ENCODE measurements around the gene ATP5F1D.

Gene ATP5F1D

GRCh38 chr19:1287354-1288225 lies 46.0 kb downstream of the ATP5F1D start:
- H3K27ac ChIP-seq: no peak overlapping the region
- no peaks in the 10 kb centered on the region for H3K27me3 ChIP-seq (ENCODE audit: insufficient read depth, low read depth, severe bottlenecking)
- H3K9me3 ChIP-seq (ENCODE audit: severe bottlenecking): no peaks in the 10 kb centered on the region
- no peak for DNase-seq
- no peak overlapping the region for H3K4me3 ChIP-seq (ENCODE audit: low read depth, low read length)
- TF ChIP-seq CTCF (IDR thresholded peaks at IDR 0.05; ENCODE audit: low read depth, low read length): no peak
- H3K36me3 ChIP-seq: peaks cover 5% of the 10 kb centered on the region; the same call in 1 of the 2 replicates

GRCh38 chr19:1288226-1288612 lies 46.7 kb downstream of the ATP5F1D start:
- Histone ChIP-seq H3K4me3 (ENCODE audit: low read depth, low read length) (no peak overlapping the region), H3K27ac (no peak overlapping the region), H3K27me3 (ENCODE audit: insufficient read depth, low read depth, severe bottlenecking) (no peaks in the 10 kb centered on the region), H3K9me3 (ENCODE audit: severe bottlenecking) (no peaks in the 10 kb centered on the region), H3K36me3 (peaks cover 5% of the 10 kb centered on the region; the same call in 1 of the 2 replicates)
- no peak for TF ChIP-seq CTCF (IDR thresholded peaks at IDR 0.05; ENCODE audit: low read depth, low read length)
- DNase-seq: no peak

- Histone ChIP-seq H3K27me3 (ENCODE audit: insufficient read depth, low read depth, severe bottlenecking) (no peaks in the 10 kb centered on the region), H3K36me3 (peaks cover 5% of the 10 kb centered on the region; the same call in 1 of the 2 replicates)
- TF ChIP-seq CTCF (IDR thresholded peaks at IDR 0.05; ENCODE audit: low read depth, low read length): no peak
These were observed 47.5 kb downstream of the ATP5F1D start for GRCh38 chr19:1288833-1289685.

GRCh38 chr19:1289686-1290025 lies 48.1 kb downstream of the ATP5F1D start:
- H3K27me3 ChIP-seq (ENCODE audit: insufficient read depth, low read depth, severe bottlenecking): no peaks in the 10 kb centered on the region
- no peak overlapping the region for H3K4me3 ChIP-seq (ENCODE audit: low read depth, low read length)
- no peaks in the 10 kb centered on the region for H3K9me3 ChIP-seq (ENCODE audit: severe bottlenecking)
- no peak for TF ChIP-seq CTCF (IDR thresholded peaks at IDR 0.05; ENCODE audit: low read depth, low read length)
- no peak for DNase-seq
- no peak overlapping the region for H3K27ac ChIP-seq
- peaks cover 5% of the 10 kb centered on the region; the same call in 1 of the 2 replicates for H3K36me3 ChIP-seq

More at GRCh38 chr19:1288833-1289685, 47.5 kb downstream of the ATP5F1D start:
- DNase-seq: no peak
- Histone ChIP-seq H3K9me3 (ENCODE audit: severe bottlenecking) (no peaks in the 10 kb centered on the region), H3K27ac (no peak overlapping the region), H3K4me3 (ENCODE audit: low read depth, low read length) (no peak overlapping the region)

GRCh38 chr19:1290196-1290702 lies 48.7 kb downstream of the ATP5F1D start:
- H3K27ac ChIP-seq: no peak overlapping the region
- H3K27me3 ChIP-seq (ENCODE audit: insufficient read depth, low read depth, severe bottlenecking): no peaks in the 10 kb centered on the region
- no peaks in the 10 kb centered on the region for H3K9me3 ChIP-seq (ENCODE audit: severe bottlenecking)
- no peak overlapping the region for H3K4me3 ChIP-seq (ENCODE audit: low read depth, low read length)
- no peak for DNase-seq
- H3K36me3 ChIP-seq: peaks cover 5% of the 10 kb centered on the region; the same call in 1 of the 2 replicates
- TF ChIP-seq CTCF (IDR thresholded peaks at IDR 0.05; ENCODE audit: low read depth, low read length): no peak

Measured in WERI-Rb-1 (cell line).